ENCODE data around the gene TMEM242.
A peak's percentile ranks its signal among the peaks of the same experiment; 100 is the strongest.

Gene TMEM242

GRCh38 chr6:157290797-157291196 is 32.5 kb downstream of the TMEM242 start:
- DNase-seq, result no peak

GRCh38 chr6:157289764-157290163 is 33.6 kb downstream of the TMEM242 start:
- DNase-seq, result no peak

- no peak for DNase-seq
Observed at GRCh38 chr6:157288575-157288974, 34.7 kb downstream of the TMEM242 start.

GRCh38 chr6:157287923-157288322 is 35.4 kb downstream of the TMEM242 start:
- DNase-seq, result no peak

- DNase-seq, result no peak
Observed at GRCh38 chr6:157287247-157287850, 36.0 kb downstream of the TMEM242 start.

- DNase-seq, result no peak
Observed at GRCh38 chr6:157285422-157285779, 37.9 kb downstream of the TMEM242 start.

GRCh38 chr6:157284738-157285421 is 38.4 kb downstream of the TMEM242 start:
- DNase-seq, result no peak

GRCh38 chr6:157283900-157284737 is 39.2 kb downstream of the TMEM242 start:
- no peak for DNase-seq

- no peak for DNase-seq
Observed at GRCh38 chr6:157283330-157283898, 39.9 kb downstream of the TMEM242 start.

GRCh38 chr6:157282284-157282683 is 41.0 kb downstream of the TMEM242 start:
- no peak for DNase-seq

- DNase-seq, result no peak
Observed at GRCh38 chr6:157281570-157281969, 41.7 kb downstream of the TMEM242 start.

- no peak for DNase-seq
Observed at GRCh38 chr6:157280947-157281346, 42.4 kb downstream of the TMEM242 start.

GRCh38 chr6:157280157-157280556 is 43.2 kb downstream of the TMEM242 start:
- no peak for DNase-seq

GRCh38 chr6:157278171-157278570 is 45.1 kb downstream of the TMEM242 start:
- DNase-seq, result no peak

- DNase-seq, result no peak
Observed at GRCh38 chr6:157276731-157277130, 46.6 kb downstream of the TMEM242 start.

GRCh38 chr6:157276134-157276532 is 47.2 kb downstream of the TMEM242 start:
- DNase-seq, result no peak

GRCh38 chr6:157274471-157275226 is 48.7 kb downstream of the TMEM242 start:
- DNase-seq, result peak in 44 of 56 donors; percentile 13 to 86 (median 56)

GRCh38 chr6:157273756-157274470 is 49.4 kb downstream of the TMEM242 start:
- DNase-seq, result peak in 24 of 56 donors; percentile 7 to 57 (median 22)

- DNase-seq, result no peak
Observed at GRCh38 chr6:157272866-157273755, 50.2 kb downstream of the TMEM242 start.

GRCh38 chr6:157272372-157272771 is 50.9 kb downstream of the TMEM242 start:
- no peak for DNase-seq
